Epithelial cell of proximal tubule (primary cell): ENCODE data around the gene CDCA8. TPM values are rescaled to one million over a fixed set of nuclear protein-coding genes. Genes with fewer than 3 reads are reported as not detected.

Experiments used
- DNase-seq: peaks from one replicate; pipeline ENCODE4 v3.0.0-alpha.2; 2011; ENCODE audit warnings: low read depth
- H3K4me3 ChIP-seq: 2 replicates; pipeline ENCODE4 v1.5.1; 2011; ENCODE audit warnings: low read depth, mild to moderate bottlenecking, low read length
- total RNA-seq: library from RNA; depleted of rRNA; stranded (reverse); fragments of >200 nt; gene quantifications from 2 replicates; pipeline ENCODE4 v1.2.3, GENCODE V29; 2015
- TF ChIP-seq, protein P1 (sequence below): conservative IDR thresholded peaks from 2 replicates; pipeline ENCODE4 v1.5.1; 2012; ENCODE audit warnings: low read depth, mild to moderate bottlenecking, low read length

CDCA8 gene
- total RNA-seq, 1 donor from 2014 or later, result 42.2 TPM

DNA sequence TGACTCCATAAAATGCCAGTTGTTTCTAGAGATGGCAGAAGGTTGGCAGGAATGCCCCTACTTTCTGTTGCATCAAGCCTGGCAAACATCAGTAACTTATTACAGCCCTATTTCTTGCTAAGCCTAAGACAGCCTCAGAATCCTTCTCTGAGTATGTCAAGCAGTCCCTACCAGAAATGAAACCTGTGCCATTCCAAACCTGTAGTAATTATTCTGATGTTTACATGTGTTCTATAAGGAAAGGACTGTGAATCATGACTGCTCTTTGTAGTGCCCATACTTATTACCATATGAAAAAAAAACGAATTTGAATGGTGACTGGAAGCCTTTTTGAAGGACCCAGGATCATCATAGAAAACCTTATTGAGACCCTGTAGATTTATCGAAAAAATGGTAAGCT, 5.4 kb downstream of the CDCA8 start:
- TF ChIP-seq, protein P1, sequence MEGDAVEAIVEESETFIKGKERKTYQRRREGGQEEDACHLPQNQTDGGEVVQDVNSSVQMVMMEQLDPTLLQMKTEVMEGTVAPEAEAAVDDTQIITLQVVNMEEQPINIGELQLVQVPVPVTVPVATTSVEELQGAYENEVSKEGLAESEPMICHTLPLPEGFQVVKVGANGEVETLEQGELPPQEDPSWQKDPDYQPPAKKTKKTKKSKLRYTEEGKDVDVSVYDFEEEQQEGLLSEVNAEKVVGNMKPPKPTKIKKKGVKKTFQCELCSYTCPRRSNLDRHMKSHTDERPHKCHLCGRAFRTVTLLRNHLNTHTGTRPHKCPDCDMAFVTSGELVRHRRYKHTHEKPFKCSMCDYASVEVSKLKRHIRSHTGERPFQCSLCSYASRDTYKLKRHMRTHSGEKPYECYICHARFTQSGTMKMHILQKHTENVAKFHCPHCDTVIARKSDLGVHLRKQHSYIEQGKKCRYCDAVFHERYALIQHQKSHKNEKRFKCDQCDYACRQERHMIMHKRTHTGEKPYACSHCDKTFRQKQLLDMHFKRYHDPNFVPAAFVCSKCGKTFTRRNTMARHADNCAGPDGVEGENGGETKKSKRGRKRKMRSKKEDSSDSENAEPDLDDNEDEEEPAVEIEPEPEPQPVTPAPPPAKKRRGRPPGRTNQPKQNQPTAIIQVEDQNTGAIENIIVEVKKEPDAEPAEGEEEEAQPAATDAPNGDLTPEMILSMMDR, result no peak
- no peak overlapping the region for H3K4me3 ChIP-seq
- no peak for DNase-seq

DNA sequence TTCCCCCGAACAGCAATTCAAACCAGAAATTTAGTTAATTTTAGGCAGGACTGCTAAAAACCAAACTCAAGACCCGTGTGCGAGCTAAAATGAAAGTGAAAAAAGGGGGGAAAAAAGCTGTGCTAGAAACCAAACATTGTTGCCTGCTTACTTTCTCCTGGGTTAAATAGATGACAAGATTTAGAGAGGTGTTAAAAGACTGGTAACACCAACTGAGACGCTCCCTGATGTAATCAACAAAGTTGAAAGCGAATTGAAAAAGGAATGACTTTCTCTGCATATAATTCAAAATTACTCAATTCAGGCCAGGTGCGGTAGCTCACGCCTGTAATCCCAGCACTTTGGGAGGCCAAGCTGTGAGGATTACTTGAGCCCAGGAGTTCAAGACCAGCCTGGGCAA, 6.8 kb downstream of the CDCA8 start:
- H3K4me3 ChIP-seq, result no peak overlapping the region
- TF ChIP-seq, protein P1, result no peak
- no peak for DNase-seq

DNA sequence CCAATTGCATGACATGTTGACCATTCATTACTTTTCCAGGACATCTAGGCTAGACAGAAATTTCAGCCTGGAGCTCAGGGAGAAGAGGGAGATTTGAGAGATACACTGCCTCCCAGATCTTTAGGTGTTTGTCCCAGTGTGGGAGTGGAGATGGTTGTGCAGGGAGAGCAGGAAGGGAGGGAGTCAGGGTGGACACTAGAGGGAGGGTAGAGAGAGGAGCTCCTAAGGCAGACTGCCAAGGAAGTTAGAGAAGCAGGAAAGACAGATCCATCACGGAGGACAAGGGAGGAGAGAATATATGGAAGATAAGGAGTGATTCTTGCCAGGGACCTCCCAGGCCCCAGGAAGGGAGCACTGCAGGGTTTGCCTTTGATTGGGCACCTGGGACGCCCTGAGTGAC, 8.7 kb downstream of the CDCA8 start:
- no peak overlapping the region for H3K4me3 ChIP-seq
- TF ChIP-seq, protein P1, result no peak
- DNase-seq, result no peak

DNA sequence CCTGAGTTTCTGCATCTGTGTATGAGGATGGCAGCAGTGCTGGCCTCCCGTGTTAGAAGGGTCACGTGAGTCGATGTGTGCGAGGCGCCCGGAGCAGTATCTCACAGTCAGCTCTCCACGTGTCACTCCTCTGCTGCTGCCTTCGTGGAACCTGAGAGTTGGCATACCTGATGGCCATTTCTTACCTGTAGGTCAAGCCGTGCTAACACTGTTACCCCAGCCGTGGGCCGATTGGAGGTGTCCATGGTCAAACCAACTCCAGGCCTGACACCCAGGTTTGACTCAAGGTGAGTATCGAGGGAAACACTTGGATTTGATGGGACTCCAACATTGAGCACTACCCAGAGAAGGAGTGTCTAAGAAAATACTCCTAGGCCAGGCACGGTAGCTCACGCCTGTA, 10.7 kb downstream of the CDCA8 start:
- no peak for DNase-seq
- no peak overlapping the region for H3K4me3 ChIP-seq
- TF ChIP-seq, protein P1, result no peak

DNA sequence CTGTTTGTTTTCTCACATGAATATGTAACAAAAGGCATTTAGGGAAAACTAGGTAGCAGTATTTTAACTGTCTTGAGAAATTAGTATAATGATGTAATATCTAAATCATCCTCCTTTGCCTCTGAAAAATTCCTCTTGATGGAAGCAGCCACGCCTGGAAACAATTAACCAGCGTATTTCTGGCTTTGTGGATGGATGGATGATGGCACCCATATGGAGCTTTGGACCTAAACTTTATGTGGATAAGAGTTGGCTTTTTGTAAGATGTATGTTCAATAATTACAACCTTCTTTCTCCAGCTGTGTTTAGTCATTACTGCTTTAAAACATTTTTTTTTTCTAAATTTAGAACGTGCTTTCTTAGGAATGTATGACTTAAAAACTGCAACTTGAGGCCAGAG, 12.7 kb downstream of the CDCA8 start:
- no peak for DNase-seq
- TF ChIP-seq, protein P1, result no peak
- no peak overlapping the region for H3K4me3 ChIP-seq

DNA sequence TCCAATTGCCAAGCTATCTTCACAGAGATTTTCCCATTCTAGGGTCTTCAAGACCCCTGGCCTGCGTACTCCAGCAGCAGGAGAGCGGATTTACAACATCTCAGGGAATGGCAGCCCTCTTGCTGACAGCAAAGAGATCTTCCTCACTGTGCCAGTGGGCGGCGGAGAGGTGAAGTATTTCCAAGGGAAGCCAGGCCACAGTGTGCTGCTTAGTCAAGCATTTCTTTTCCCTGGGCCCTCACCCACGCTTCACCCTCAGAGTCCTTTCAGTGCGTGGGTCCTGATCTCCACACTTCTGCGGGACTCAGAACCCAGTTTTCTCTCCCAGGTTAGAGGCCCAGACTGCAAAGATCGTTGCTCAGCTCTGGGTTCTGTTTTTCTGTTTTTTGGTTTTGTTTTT, 13.1 kb downstream of the CDCA8 start:
- no peak overlapping the region for H3K4me3 ChIP-seq
- no peak for DNase-seq
- TF ChIP-seq, protein P1, result no peak

DNA sequence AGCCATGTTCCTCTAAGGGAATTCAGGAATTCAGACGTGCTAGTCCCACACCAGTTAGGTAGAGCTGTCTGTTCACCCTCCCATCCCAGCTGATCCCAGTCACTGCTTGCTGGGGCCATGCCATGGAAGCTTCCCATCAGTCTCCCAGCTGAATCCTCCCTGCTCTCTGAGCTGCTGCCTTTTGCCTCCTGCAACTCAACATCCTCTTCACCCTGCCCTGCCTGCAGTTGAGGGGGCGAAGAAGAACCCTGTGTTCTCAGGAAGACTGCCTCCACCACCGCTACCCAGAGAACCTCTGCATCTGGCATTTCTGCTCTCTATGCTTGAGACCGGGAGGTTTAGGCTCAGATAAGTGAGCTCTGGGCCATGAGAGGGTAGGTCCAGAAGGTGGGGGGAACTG, 16.2 kb downstream of the CDCA8 start:
- DNase-seq, result no peak
- no peak overlapping the region for H3K4me3 ChIP-seq
- TF ChIP-seq, protein P1, result no peak
